NCI-H774 (cell line): ENCODE results near the gene SCAF8.
"Not testable (repeated sequence)": the region's sequence is repeated elsewhere in the genome, so short reads cannot be mapped to it uniquely, and the experiment has no call there.

Experiments used
- DNase-seq: peaks from one replicate; lab custom pipeline; 2025; lab: John Stamatoyannopoulos, UW

The SCAF8 gene

GRCh38 chr6:154736618-154737259, 3.5 kb downstream of the SCAF8 start:
- DNase-seq, result no peak

DNA sequence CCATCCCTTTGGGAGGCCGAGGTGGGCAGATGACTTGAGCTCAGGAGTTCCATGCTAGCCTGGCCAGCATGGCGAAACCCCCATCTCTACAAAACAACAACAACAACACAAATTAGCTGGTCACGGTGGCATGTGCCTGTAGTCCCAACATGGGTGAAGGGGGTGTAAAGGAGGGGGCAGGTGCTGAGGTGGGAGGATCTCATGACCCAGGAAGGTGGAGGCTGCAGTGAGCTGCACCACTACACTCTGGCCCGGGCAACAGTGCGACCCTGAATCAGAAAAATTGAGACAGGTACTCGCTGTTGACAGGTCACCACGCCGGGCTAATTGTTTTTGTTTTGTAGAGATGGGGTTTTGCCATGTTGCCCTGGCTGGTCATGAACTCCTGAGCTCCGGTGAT, 4.2 kb downstream of the SCAF8 start:
- no peak for DNase-seq

DNA sequence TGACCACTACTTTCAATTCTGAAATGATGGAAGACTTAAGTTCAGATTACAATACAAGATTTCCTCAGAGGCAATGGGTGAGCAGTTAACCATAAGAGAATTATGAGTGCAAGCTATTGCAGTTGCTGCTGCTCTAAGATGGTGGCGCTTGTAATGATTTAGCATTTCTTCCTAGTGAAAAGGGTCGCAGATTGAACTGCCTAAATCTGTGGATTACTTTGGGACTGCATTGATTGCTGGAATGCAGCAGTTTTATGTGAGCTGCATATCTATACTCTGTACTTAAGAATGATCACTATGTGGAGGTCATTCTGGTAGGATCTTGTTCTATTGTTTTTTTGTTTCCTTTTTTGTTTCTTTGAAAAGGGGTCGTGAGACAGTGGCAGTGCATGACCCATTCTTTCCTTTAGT, 5.3 kb downstream of the SCAF8 start:
- no peak for DNase-seq

GRCh38 chr6:154740658-154741057, 7.4 kb downstream of the SCAF8 start:
- DNase-seq, result no peak

DNA sequence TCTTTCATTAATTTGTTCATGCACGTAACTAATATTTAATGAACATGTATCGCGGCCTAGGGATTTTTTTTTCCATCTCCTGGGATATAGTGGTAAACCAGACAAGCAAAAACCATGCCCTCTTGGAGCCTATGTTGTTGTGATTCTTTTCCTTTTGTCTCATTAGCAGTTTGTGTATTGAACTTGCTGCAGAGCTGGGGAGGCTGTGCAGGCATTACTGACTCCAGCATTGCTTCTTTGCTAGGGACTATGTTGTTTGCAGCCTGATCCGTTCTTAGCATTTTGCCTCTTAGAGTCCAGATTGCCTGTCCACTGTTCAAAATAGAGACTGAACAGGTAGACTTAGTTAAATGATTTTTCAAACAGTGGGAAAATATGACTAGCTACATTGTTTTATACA, 9.7 kb downstream of the SCAF8 start:
- no peak for DNase-seq

- not testable (repeated sequence) for DNase-seq
These were observed 11.0 kb downstream of the SCAF8 start for GRCh38 chr6:154744029-154744745.

DNA sequence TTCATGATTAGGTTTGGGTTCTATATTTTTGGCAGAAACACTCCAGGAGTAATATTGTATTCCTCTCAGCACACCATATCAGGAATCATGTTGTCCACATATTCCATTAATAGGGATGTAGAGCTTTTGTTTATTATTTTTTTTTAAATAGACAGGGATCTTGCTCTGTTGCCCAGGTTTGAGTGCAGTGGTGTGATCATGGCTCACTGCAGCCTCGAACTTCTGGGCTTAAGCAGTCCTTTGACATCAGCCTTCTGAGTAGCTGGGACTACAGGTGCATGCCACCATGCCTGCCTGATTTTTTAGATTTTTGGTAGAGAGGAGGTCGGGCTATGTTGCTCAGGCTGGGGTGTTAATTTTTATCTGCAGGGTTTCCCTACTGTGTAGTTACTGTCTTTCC, 12.0 kb downstream of the SCAF8 start:
- no peak for DNase-seq

- no peak for DNase-seq
These were observed 16.1 kb downstream of the SCAF8 start for GRCh38 chr6:154749341-154749740.

DNA sequence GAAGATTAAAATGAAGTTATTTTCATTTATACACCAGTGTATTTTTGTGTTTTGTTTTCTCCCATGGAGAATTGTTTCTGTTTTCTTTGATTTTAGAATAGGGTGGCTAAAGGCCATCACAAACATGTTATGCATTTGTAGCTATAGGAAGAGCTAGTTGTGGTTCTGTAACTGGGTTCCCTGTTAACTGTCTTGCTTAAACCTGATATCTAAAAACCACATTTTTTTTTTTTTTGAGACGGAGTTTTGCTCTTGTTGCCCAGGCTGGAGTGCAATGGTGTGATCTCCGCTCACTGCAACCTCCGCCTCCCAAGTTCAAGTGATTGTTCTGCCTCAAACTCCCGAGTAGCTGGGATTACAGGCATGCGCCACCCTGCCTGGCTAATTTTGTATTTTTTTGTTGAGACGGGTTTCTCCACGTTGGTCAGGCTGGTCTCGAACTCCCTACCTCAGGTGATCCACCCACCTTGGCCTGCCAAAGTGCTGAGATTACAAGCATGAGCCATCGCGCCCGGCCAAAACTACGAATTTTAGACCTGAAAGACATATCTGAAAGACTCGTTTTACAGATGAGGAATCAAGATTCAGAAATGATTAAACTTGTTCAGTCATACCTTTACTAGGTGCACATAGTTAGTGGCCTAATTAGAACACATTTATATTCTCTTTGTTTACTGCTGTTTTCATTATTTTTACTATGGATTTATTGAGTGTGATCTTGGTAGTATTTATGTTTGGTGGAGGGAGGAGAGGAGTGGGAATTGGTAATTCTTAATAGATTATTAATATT, 18.0 kb downstream of the SCAF8 start:
- no peak for DNase-seq

DNA sequence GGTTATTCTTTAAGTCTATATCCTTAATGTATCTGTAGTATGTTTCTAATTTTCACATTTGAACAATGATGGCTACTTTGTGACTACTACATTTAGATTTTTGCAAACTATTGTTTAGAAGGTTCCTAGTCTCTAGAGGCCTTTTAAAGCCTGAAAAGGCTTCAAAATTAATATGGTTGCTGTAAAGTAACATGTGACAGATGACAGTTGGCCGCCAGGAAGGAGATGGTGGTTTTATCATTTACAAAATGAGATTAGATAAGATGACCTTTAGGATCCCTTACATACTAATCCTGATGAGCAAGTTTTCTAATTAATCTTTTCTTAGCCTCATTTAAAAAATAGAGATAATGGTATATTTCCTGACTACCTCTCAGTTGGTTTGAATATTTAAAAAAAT, 18.8 kb downstream of the SCAF8 start:
- DNase-seq, result no peak

DNA sequence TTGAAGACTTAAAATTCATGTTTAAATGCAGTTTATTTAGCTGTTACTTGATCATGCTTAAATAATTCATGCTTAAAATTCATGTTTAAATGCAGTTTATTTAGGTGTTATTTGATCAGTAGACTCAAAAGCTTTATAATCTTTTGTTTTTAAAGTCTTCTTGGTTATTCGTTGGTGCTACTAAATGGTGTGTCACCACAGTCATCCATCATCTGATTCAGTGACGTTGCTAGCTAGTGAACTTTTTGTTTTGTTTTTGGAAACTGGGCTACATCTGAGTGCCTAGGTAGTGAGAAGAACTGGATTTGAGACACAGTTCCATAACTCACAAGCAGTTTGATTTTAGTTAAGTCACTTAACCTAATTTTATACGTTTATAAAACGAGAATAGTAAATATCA, 20.9 kb downstream of the SCAF8 start:
- DNase-seq, result no peak

- DNase-seq, result no peak
These were observed 24.3 kb downstream of the SCAF8 start for GRCh38 chr6:154757352-154758050.

GRCh38 chr6:154758125-154758524, 24.9 kb downstream of the SCAF8 start:
- no peak for DNase-seq

- DNase-seq, result no peak
These were observed 30.4 kb downstream of the SCAF8 start for GRCh38 chr6:154763650-154764049.

DNA sequence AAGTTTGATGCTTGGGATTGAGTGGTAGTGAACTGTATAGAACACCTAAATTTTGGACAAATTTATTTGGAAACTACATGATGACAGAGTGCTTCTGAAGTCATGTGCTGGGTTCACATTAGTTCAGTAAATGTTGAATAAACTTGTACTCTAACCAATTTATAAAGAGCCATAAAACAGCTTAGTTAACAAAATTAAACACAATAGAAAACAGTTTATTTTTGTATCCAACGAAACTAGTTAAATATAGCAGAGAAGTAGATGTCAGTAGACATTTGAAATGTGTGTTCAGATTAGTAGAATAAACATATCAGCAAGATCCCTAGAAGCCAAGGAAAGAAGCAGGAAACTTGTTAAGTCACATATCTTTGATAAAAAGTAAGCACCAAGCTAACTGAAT, 32.1 kb downstream of the SCAF8 start:
- DNase-seq, result no peak

DNA sequence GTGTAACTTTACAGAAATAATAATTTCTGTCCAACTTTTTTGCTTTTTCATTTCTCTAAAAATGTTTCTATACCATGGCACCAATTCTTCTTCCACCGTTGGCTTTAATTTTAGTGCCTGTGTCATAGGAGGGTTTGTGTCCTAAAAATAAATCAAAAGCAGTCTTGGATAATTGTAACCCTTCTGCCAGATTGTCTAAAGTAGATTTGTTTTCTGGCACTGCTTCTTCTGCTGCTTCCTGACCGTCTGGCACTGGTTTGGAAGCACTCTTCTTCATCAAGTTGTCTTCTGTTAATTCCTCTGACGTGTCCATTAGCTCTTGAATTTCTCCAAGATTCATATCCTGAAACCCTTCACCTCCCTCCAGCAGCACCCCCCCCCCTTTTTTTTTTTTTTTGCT, 33.1 kb downstream of the SCAF8 start:
- no peak for DNase-seq

DNA sequence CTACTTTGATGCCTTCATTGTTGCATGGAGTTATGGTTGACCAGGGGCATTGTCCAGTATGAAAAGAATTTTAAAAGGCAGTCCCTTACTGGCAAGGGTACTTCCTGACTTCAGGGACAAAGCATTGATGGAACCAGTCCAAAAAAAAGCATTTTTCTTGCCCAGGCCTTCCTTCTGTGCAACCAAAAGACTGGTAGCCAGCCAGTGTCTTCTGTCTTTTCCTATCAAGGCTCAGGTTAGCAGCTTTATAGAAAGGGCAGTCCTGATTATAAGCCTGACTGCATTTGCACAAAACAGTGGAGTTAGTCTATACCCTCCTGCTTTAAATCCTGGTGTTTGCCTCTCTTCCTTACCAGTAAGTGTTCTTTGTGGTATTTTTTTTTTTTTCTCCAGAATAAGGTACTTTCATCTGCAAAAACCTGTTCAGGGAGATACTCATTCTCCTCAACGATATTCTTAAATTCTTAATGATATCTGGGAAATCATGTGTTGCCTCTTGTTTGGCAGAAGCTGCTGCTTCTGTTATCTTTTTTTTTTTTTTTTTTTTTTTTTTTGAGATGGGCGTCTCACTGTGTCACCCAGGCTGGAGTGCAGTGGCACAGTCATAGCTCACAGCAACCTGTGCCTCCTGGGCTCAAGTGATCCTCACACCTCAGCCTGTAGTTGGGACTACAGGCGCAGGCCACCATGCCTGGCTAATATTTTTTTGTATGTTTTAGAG, 33.9 kb downstream of the SCAF8 start:
- no peak for DNase-seq

GRCh38 chr6:154768280-154768679, 35.1 kb downstream of the SCAF8 start:
- no peak for DNase-seq

DNA sequence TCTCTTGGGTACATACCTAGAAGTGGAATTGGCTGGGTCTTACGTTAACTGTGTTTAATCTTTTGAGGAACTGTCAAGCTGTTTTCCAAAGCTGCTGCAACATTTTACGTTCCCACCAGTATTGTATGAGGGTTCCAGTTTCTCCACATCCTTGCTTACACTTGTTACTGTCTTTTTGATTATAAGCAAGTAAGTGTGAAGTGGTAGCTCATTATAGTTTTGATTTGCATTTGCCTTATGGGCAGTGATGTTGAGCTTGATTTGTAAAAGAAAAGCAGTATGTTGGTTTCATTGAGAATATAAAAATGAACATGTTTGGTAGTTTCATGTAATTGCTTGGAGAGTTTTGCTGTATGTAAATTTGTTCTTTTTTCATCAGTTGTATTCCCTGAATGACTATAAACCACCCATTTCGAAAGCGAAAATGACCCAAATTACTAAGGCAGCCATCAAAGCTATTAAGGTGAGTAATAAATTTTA, 40.4 kb downstream of the SCAF8 start:
- DNase-seq, result no peak

GRCh38 chr6:154779157-154779556, 45.9 kb downstream of the SCAF8 start:
- DNase-seq, result not testable (repeated sequence)

DNA sequence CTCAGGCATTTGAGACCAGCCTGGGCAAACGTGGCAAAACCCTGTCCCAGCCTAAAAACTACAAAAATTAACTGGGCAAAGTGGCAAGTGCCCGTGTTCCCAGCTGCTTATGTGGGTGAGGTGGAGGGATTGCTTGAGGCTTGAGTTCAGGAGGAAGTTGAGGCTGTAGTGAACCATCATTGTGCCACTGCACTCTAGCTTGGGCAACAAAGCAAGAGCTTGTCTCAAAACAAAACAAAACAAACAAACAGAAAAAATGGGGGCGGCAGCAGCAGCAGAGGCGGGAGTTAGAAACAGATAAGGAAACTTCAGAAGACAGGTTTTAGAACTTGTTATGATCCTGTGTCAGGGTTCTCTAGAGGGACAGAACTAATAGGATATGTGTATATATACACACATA, 49.0 kb downstream of the SCAF8 start:
- no peak for DNase-seq

DNA sequence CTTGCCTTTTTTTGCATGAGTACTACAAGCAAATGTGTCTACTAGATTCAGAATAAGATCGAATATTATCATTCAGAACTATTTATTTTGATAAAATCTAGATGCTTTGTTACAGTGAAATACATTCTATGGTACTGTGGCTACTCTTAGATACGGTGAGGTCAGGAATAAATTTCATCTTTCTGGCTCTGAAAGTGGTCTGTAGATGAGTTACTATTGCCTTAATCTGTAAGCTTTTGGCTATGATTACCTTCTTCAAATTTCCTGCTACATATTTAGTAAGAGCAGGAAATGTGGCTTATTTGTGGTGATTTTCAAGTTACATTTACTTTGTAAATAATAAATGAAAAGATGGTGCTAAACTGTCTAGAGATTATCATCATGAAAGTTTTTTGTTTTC, 50.0 kb downstream of the SCAF8 start:
- no peak for DNase-seq
